SU-DHL-6 (cell line): ENCODE measurements around the gene MYO9A.

ENCODE experiments used
- H2AFZ ChIP-seq: fragments of 200-600 bp; sonication (generic); 2 replicates; pipeline ENCODE4 v1.6.1; 2014; ENCODE audit warnings: low read depth, mild to moderate bottlenecking, moderate library complexity, mixed read lengths, antibody characterized with exemption, low read length; ENCODE audit not compliant: severe bottlenecking
- H3F3A ChIP-seq: fragments of 200-600 bp; shearing (Covaris generic); 2 replicates; pipeline ENCODE4 v1.6.0; 2016; ENCODE audit warnings: antibody characterized with exemption, mild to moderate bottlenecking; ENCODE audit not compliant: insufficient read depth
- H3K27ac ChIP-seq: fragments of 200-600 bp; sonication (generic); 2 replicates; pipeline ENCODE4 v1.5.1; 2016; ENCODE audit warnings: low read depth, mild to moderate bottlenecking, low read length, moderate library complexity, mixed read lengths
- H3K27me3 ChIP-seq: fragments of 200-600 bp; sonication (generic), shearing (Covaris generic); 2 replicates; pipeline ENCODE4 v1.6.0; 2014; ENCODE audit warnings: mild to moderate bottlenecking, low read length
- H3K36me3 ChIP-seq: fragments of 200-600 bp; sonication (generic); 2 replicates; pipeline ENCODE4 v1.6.1; 2014; ENCODE audit warnings: mild to moderate bottlenecking, low read length, mixed read lengths
- H3K4me2 ChIP-seq: fragments of 300-600, 200-600 bp; shearing (Covaris generic), sonication (generic); 2 replicates; pipeline ENCODE4 v1.6.0; 2014; ENCODE audit warnings: low read length, low read depth, mild to moderate bottlenecking; ENCODE audit not compliant: poor library complexity, severe bottlenecking
- H3K4me3 ChIP-seq: fragments of 200-600 bp; sonication (generic); 2 replicates; pipeline ENCODE4 v1.5.1; 2014; ENCODE audit warnings: antibody characterized with exemption, low read length, mild to moderate bottlenecking, mixed read lengths; ENCODE audit not compliant: insufficient read depth, poor library complexity, severe bottlenecking
- H3K79me2 ChIP-seq: fragments of 200-600 bp; sonication (generic); 2 replicates; pipeline ENCODE4 v1.6.1; 2014; ENCODE audit warnings: mild to moderate bottlenecking, low read length, moderate library complexity; ENCODE audit not compliant: insufficient read depth
- H3K9ac ChIP-seq: fragments of 200-600 bp; sonication (generic); 2 replicates; pipeline ENCODE4 v1.7.0; 2014; ENCODE audit warnings: mild to moderate bottlenecking, low read length
- H3K9me2 ChIP-seq: fragments of 200-600 bp; sonication (generic); replicated peaks from 2 replicates; pipeline ENCODE4 v1.6.1; 2014; ENCODE audit warnings: low read length; ENCODE audit not compliant: insufficient read depth
- H3K9me3 ChIP-seq: fragments of 200-600 bp; sonication (generic); 2 replicates; pipeline ENCODE4 v1.6.1; 2014; ENCODE audit warnings: low read length, mixed read lengths; ENCODE audit not compliant: insufficient read depth
- H4K20me1 ChIP-seq: fragments of 200-600 bp; sonication (generic); 2 replicates; pipeline ENCODE4 v1.6.1; 2014; ENCODE audit warnings: low read depth, mild to moderate bottlenecking, antibody characterized with exemption, low read length, moderate library complexity, mixed read lengths
- EZH2phosphoT487 ChIP-seq: fragments of 200-600 bp; sonication (generic), shearing (Covaris generic); conservative IDR thresholded peaks from 2 replicates; pipeline ENCODE4 v1.6.1; 2018; ENCODE audit warnings: mild to moderate bottlenecking, antibody characterized with exemption, low read length, moderate library complexity, mixed read lengths
- TF ChIP-seq, protein P1 (sequence below): fragments of 200-600 bp; sonication (generic); IDR thresholded peaks from one replicate; pipeline ENCODE4 v1.5.1; 2017; ENCODE audit warnings: antibody characterized with exemption, mild to moderate bottlenecking, low read length, moderate library complexity; ENCODE audit not compliant: insufficient read depth, poor library complexity, severe bottlenecking

Gene MYO9A

DNA sequence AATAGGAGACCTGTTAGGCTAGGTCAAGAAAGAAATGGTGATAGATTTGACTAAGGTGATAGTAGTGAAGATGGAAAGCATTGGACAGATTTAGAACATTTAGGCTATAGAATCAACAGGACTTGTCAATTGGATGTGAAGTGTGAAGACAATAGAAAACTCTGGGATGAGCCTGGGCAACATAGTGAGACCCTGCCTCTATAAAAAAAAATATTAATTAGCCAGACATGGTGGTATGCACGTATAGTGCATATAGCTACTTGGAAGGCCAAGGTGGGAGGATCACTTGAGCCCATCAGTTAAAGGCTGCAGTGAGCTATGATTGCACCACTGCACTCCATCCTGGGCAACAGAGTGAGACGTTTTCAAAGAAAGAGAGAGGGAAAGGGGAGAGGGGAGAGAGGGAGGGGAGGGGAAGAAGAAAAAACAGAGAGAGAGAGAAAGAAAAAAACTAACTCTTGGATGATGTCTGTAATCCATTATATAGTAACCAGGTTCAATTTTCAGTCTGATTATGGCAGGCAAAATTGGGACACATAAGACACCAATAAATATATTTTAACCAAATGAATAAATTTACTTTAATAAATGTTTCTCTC is 9.9 kb upstream of the MYO9A start:
- Histone ChIP-seq H3F3A (no peaks in the 10 kb centered on the region; the same call in 1 of the 2 replicates), H3K4me2 (no peak overlapping the region), H3K27me3 (no peaks in the 10 kb centered on the region), H3K4me3 (no peak overlapping the region), H3K79me2 (no peaks in the 10 kb centered on the region), H3K9me3 (no peaks in the 10 kb centered on the region), H3K27ac (no peak overlapping the region), H2AFZ (no peak overlapping the region), H3K9ac (no peak overlapping the region), H3K36me3 (no peaks in the 10 kb centered on the region), H4K20me1 (no peaks in the 10 kb centered on the region), H3K9me2 (no peaks in the 10 kb centered on the region)
- TF ChIP-seq EZH2phosphoT487, result no peak

DNA sequence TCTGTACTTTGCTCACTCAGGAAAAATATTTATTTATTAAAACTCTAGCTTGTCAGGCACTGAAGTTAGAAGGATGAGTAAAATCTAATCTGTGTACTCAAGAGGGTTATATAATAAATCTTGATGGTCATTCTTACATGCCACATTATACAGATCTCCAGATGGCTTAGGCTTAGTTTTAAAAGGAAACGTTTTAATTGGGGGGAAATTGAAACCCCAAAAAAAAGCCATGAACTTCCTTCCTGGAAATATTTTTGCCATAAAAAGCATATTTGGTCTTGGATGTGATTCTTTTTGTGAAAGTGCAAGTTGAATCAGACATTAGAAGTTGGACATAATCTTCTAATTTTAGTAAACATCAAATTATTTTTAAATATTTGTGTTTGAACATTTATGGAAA is 6.3 kb upstream of the MYO9A start:
- Histone ChIP-seq H3K9me3 (no peaks in the 10 kb centered on the region), H3K27ac (no peak overlapping the region), H3K27me3 (no peaks in the 10 kb centered on the region), H3K36me3 (no peaks in the 10 kb centered on the region), H3K9me2 (no peaks in the 10 kb centered on the region), H2AFZ (no peak overlapping the region), H3K4me2 (no peak overlapping the region), H3K79me2 (no peaks in the 10 kb centered on the region), H3K4me3 (no peak overlapping the region), H4K20me1 (no peaks in the 10 kb centered on the region), H3K9ac (no peak overlapping the region), H3F3A (no peaks in the 10 kb centered on the region)
- no peak for TF ChIP-seq EZH2phosphoT487
- TF ChIP-seq, protein P1, sequence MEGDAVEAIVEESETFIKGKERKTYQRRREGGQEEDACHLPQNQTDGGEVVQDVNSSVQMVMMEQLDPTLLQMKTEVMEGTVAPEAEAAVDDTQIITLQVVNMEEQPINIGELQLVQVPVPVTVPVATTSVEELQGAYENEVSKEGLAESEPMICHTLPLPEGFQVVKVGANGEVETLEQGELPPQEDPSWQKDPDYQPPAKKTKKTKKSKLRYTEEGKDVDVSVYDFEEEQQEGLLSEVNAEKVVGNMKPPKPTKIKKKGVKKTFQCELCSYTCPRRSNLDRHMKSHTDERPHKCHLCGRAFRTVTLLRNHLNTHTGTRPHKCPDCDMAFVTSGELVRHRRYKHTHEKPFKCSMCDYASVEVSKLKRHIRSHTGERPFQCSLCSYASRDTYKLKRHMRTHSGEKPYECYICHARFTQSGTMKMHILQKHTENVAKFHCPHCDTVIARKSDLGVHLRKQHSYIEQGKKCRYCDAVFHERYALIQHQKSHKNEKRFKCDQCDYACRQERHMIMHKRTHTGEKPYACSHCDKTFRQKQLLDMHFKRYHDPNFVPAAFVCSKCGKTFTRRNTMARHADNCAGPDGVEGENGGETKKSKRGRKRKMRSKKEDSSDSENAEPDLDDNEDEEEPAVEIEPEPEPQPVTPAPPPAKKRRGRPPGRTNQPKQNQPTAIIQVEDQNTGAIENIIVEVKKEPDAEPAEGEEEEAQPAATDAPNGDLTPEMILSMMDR, result no peak

GRCh38 chr15:72117486-72118016 is 399 bp downstream of the MYO9A start:
- Histone ChIP-seq H3F3A (no peaks in the 10 kb centered on the region; the same call in 1 of the 2 replicates), H2AFZ (no peak overlapping the region), H3K27me3 (no peaks in the 10 kb centered on the region), H3K9me3 (no peaks in the 10 kb centered on the region), H3K9ac (peak overlapping the region; percentile 75), H4K20me1 (peaks cover 8% of the 10 kb centered on the region), H3K79me2 (peaks cover 48% of the 10 kb centered on the region), H3K27ac (peak overlapping the region; percentile 67), H3K4me2 (peak overlapping the region; percentile 85), H3K4me3 (peak overlapping the region; percentile 83), H3K9me2 (no peaks in the 10 kb centered on the region), H3K36me3 (no peaks in the 10 kb centered on the region)
- TF ChIP-seq, protein P1, result no peak
- TF ChIP-seq EZH2phosphoT487, result no peak
